Fibroblast of the conjunctiva (primary cell): ENCODE data around the gene ANKMY1.

Experiments
- DNase-seq: peaks from one replicate; pipeline ENCODE4 v3.0.0-alpha.2; 2010; ENCODE audit warnings: low read depth

Gene ANKMY1

DNA sequence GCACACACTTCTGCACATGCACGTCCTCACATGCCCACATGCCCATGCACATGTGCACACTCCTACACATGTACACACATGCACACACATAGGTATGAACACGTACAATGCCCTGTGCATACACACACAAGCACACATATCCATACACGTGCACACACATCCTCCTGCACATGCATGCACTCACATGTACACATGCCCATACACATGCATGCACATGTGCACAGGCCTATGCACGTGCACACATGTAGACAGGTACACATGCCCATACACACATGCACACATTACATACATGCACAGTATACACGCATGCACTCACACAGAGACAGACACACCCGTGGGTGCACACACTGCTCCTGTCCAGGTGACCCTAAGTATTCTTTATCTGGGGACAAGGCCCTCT, 88.0 kb downstream of the ANKMY1 start:
- no peak for DNase-seq

DNA sequence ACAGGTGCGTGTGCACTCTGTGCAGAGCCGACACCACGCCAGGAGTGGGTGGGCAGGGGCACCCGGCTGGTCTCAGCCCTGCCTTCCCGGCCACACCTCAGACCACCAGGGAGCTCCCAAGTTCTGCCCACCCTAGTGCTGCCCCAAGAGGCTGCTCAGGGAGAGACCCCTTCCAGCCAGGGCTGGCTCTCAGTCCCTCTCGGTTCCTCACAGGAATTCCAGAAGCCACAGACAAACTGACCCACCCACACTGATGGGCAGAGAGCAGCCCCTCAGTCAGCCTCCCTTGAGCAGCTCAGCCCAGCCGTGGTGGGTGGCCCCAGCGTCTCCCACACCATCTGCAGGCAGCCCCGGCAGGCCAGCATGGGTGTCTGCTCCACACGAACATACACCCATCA, 88.5 kb downstream of the ANKMY1 start:
- no peak for DNase-seq

DNA sequence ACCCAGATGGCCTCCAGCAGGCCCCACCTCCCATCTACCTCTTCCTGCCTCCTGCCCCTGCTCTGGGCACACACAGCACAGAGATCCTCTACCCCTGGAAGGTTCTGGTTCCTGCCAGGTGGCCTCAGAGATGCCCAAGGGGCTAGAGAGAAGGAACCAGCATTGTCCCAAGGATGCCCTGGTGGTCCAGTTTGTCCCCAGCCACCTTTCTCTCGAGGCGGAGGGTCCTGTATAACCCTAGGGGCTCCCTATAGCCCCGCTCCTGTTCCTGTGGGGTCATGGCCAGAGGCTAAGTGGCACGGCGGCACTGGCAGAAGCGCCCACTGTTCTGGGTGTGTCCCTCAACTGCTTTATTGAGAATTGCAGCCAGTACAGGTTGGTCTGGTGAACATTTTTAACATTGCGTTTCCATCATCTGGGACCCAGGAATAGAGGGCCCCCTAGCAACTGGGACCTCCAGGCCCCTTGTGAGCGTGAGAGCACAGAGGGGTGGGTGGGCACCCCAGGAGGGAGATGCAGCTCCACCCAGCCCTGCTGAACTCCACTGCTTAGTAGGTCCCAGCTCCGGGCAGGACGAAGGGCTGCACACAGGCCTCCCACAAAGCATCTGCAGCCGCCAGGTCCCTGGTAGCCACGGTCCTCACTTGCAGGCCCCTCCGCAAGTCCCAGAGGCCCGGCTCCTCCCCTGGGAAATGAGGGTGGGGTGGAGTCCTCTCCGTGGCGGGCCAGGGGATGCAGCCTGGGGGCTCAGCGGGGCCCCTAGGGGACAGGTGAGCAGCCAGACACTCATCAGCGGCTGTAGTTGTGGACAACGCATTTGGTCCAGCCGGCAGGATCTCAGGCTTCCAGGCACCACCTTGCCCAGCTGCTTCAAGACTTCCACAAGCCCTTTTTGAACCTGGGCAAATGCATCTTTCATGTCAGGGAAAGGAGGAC, 89.2 kb downstream of the ANKMY1 start:
- DNase-seq: no peak

DNA sequence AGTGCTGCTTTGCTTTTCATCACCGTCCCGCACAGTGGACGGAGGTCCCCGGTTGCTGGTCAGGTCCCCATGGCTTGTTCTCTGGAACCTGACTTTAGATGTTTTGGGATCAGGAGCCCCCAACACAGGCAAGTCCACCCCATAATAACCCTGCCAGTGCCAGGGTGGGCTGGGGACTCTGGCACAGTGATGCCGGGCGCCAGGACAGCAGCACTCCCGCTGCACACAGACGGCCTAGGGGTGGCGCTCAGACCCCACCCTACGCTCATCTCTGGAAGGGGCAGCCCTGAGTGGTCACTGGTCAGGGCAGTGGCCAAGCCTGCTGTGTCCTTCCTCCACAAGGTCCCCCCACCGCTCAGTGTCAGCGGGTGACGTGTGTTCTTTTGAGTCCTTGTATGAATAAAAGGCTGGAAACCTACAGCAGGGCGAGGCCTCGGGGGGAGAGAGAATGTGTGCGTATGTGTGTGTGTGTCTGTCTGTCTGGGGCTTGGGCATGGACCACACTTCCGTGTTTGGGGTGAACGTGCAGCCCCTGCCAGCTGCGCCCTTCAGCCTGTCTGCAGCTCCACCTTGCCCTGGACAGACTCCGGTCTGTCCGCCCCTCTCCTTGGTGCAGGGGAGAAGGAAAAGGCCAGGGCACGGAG, 90.0 kb downstream of the ANKMY1 start:
- no peak for DNase-seq

DNA sequence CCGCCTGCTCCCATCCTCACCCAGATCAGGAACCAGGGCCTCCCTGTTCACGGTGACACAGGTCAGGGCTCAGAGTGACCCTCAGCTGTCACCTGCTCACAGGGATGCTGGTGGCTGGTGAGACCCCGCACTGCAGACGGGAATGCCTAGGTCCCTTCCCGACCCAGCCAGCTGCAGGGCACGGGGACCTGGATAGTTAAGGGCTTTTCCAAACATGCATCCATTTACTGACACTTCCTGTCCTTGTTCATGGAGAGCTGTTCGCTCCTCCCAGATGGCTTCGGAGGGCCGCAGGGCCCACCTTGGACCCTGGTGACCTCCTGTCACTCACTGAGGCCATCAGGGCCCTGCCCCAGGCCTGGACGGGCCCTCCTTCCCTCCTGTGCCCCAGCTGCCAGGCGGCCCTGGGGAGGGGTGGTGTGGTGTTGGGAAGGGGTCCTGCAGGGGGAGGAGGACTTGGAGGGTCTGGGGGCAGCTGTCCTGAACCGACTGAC, 90.6 kb downstream of the ANKMY1 start:
- no peak for DNase-seq

DNA sequence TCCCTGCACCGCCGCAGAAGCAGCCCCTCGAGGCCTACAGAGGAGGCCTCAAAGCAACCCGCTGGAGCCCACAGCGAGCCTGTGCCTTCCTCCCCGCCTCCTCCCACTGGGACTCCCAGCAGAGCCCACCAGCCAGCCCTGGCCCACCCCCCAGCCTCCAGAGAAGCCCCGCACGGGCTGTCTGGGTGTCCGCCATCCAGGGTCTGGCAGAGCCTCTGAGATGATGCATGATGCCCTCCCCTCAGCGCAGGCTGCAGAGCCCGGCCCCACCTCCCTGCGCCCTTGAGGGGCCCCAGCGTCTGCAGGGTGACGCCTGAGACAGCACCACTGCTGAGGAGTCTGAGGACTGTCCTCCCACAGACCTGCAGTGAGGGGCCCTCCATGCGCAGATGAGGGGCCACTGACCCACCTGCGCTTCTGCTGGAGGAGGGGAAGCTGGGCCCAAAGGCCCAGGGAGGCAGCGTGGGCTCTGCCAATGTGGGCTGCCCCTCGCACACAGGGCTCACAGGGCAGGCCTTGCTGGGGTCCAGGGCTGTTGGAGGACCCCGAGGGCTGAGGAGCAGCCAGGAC, 91.1 kb downstream of the ANKMY1 start:
- DNase-seq: no peak

DNA sequence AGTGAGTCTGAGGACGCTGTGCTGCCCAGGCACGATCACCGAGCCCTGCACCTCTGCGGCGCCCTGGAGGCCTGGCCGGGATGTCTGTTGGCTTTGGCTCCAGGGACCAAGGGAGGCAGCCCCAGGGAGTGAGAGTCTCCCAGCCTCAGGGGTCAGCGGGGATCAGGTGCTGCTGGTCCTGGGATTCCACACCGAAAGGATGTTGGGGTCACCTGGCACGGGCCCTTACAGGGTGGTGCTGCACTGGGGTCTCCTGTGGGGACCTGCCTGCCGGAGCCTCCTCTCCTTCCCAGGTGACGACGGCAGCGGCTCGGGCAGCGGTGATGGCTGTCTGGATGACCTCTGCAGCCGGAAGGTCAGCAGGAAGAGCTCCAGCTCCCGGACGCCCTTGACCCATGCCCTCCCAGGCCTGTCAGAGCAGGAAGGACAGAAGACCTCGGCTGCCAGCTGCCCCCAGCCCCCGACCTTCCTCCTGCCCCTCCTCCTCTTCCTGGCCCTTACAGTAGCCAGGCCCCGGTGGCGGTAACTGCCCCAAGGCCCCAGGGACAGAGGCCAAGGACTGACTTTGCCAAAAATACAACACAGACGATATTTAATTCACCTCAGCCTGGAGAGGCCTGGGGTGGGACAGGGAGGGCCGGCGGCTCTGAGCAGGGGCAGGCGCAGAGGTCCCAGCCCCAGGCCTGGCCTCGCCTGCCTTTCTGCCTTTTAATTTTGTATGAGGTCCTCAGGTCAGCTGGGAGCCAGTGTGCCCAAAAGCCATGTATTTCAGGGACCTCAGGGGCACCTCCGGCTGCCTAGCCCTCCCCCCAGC, 91.8 kb downstream of the ANKMY1 start:
- no peak for DNase-seq

DNA sequence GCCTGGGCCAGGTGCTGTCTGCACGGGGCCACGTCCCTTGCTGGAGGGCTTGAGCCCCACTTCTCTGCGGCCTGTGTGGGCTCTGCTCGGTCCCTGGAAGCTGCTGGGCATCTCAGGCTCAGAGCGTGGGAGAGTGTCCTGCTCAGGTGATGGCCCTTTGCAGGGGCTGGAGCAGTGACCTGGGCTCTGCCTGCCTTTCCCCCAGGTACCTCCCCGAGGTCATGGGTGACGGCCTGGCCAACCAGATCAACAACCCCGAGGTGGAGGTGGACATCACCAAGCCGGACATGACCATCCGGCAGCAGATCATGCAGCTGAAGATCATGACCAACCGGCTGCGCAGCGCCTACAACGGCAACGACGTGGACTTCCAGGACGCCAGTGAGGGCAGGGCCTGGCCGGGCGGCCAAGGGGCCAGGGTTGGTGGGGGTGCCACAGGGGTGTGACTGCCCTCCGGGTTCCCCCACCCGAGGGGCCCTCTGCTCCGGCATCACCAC, 92.5 kb downstream of the ANKMY1 start:
- no peak for DNase-seq

DNA sequence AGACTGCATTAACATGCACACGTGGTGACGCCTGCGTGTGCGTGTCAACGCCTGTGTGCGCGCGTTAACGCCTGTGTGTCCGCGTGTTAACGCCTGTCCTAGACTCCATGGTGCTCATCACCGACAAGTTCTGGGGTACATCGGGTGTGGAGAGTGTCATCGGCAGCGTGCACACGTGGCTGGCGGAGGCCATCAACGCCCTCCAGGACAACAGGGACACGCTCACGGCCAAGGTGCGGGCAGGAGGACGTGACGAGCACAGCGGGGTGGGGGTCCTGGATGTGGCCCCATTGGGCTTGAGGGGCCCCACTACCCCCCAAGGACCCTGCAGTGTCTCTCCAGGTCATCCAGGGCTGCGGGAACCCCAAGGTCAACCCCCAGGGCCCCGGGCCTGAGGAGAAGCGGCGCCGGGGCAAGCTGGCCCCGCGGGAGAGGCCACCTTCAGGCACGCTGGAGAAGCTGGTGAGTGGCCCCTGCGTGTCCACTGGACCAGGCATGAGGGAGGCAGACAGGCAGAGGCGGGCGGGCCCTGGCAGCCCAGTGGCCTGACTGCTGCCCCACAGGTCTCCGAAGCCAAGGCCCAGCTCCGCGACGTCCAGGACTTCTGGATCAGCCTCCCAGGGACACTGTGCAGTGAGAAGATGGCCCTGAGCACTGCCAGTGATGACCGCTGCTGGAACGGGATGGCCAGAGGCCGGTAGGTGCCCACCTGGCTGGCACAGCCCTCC, 93.1 kb downstream of the ANKMY1 start:
- DNase-seq: no peak

DNA sequence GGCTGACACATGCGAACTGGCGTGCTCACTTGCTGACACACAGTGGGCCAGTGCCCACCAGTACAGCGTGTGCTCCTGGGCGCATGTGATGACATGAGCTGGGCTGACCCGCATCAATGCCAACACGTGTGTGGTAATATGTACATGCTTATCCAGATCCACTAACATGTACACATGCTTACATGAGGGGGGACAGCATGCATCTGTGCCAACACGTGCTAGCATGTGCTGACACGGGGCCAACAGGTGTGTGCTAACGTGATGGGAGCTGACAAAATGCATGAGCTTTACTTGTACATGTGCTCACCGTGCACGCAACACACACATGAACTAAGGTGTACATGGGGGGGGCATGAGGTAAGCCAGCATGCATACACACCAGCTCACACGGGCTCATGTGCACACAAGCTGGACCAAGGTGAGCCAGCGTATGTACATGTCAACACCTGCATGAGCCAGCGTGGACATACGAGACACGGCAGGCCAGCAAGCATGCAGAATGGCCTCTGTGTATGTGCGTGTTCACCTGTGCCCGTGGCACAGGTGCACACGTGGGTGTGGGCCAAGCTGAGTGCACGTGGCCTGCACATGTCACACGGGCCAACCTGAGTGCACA, 93.8 kb downstream of the ANKMY1 start:
- no peak for DNase-seq

DNA sequence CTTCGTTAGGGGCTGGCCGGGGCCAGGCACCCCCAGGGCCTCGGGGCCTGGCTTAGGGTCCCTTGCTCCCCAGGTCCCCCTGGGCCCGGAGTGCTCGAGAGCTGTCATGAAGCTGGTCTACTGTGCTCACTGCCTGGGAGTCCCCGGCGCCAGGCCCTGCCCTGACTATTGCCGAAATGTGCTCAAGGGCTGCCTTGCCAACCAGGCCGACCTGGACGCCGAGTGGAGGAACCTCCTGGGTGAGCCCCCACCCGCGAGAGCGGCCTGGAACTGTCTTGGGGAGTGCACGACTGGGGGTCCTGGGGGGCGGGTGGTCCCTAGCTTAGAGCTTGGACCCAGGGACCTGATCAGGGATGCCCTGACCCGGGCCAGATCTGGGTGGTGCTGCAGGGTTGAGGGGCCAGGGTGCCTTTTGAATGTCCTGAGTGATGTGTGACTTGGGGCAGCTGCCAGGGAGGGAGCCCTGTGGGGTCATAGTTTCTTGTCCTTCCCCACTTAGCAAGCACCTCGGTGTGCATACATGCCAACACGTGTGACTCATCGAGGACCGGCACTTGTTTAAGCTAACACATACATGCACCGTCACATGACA, 94.4 kb downstream of the ANKMY1 start:
- DNase-seq: no peak

DNA sequence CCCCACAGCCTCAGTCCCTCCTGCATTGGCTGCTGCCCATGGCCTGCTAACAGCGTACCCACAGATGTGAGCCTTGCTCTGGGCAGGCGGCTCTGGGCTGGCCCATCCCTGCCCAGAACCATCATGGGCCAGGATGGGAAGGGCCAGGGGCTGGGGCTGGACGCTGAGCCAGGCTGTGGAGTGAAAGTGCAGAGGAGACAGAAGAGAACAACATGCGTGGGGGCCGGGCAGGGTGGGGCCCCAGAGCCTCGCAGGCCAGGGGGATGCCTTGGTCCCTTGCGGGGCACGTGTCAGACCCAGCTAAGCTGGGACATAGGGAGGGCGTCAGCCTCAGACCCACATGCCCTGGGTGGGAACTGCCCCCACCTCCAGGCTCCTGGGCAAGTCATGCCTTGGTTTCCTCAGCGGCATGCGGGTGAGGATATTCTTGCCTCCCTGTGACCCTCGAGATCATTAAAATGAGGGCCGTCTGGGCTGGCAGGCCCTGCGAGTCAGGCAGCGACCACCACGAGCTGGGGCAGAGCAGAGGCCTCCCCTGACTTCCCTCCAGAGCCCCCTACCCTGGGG, 95.0 kb downstream of the ANKMY1 start:
- no peak for DNase-seq

DNA sequence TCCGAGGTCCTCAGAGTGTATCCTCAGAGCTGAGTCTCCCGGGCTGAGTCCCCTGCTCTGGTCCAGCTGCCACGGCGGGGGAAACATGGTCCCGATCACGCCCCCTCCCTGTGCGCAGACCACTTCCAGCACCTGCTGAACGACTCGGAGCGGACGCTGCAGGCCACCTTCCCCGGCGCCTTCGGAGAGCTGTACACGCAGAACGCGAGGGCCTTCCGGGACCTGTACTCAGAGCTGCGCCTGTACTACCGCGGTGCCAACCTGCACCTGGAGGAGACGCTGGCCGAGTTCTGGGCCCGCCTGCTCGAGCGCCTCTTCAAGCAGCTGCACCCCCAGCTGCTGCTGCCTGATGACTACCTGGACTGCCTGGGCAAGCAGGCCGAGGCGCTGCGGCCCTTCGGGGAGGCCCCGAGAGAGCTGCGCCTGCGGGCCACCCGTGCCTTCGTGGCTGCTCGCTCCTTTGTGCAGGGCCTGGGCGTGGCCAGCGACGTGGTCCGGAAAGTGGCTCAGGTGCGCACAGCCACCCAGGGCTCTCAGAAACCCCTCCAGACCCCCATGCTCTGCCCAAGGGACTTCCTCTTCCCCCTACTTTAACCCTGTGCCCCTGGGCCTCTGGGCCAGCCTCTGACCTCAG, 95.6 kb downstream of the ANKMY1 start:
- DNase-seq: no peak

DNA sequence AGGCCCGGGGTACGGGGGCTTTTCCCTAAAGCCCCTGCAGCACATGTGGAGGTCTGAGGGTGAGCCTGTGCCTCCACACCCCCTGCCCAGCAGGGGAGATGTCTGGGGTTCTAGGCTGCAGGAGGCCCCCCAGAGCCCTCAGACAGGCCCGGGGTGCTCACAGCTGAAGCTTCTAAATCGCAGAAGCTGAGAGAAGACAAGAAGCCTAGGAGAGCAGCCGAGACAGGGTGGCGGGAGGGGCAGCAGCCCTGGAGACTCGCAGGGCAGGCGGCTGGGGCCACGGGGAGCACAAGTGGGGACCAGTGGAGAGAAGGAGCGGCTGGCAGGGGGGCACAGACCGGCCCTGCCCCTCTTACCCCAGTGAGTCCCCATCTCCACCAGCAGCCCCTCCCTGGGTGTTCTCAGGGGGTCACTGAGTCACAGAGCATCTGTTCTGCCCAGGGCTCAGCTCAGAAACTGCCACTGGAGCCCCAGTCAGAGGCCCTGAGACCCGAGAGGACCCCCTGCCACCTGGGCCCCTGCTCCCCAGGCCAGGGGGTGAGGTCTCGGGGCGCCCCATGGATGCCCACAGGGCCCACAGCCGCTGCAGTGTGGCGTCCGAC, 96.2 kb downstream of the ANKMY1 start:
- DNase-seq: no peak

DNA sequence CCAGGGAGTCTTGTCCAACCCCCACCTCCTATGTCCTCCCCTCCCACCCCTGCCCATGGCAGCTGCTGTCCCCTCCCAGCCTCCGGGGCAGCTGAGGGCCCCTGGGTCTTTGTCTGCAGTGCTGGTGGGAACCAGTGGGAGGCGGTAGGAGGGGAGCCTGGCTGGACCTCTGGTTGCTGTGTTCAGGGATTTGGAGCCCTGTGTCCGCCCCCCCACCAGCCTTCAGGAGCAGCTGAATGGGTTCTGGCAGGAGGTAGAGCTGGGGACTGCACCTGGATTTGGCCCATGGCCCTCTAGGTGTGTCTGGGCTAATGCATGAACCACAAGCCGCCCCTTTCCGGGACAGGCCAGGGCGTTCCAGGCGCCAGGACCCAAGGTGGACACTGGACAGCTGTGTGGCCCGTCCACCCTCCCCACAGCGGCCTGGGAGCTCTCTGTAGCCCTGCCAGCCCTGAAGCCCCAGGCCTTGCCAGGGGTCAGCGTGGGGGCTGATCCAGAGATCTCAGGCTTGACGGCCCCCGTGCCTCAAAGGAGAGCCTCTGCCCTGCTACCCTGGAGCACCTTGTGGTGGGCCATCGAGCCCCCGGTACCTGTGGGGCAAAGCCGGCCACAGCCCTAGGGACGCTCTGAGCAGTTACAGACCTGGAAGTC, 96.9 kb downstream of the ANKMY1 start:
- DNase-seq: no peak

DNA sequence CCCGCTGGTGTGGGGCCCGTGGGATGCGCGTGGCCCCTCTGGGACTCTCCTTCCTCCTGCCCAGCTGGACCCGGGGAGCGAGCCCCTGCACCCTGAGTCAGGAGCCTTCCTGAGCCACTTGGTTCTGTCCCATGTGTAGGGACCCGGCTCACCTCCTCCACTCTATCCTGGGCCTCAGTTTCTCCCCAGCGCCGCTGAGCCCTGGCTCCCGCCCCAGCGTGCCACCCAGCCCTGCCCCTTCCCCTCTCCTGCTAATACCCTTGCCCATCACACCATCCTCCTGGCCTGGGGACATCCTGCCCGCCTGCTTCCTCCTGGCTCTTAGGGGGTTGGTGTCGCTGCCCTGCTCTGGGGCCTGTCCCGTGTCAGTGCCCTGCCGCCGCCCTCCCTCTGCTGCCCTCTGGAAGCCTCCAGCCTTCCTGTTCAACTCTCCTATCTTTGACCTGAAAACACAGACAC, 97.5 kb downstream of the ANKMY1 start:
- no peak for DNase-seq

DNA sequence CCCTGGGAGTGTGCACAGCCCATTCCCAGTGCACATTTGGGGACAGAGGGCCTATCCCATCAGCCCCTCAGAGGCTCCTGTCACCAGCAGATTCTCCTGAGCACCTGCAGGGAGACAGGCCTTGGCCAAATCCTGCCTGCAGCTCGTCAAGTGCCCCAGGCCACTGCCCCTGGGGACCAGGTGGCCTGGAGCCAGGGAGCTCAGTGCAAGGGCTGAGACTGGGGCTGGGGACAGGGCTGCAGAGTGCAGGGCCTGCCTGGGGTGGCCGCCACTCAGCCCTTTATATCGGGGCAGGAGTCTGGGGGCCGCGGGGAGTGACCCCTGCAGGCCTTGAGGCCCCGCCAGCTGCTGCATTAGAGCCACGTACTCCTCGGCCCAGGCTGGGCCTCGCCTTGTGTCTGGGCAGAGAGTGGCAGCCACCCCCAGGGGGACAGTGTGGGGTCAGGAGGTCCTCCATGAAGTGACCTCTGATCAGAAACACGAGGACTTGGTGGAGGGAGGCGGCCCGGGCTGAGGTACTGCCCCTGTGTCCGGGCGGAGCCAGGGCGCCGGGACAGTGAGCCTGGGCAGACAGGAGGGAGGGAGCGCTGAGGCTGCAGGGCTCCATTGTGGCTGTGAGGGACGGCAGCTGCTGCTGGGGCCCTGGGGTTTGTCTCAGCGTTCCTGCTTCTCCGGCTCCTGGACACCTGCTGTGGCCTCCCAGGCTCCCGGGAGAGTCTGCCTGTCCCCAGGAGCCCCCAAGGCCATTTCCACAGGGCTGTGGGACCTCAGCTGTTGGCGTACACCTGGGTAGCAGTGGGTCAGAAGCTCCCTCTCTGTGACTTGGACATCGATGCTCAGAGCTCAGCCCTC, 98.2 kb downstream of the ANKMY1 start:
- DNase-seq: no peak
